ENCODE data around the gene ZNF277.

ZNF277 gene

GRCh38 chr7:112161253-112162141 is 45.0 kb upstream of the ZNF277 start:
- in situ Hi-C loops (cut with MboI; ENCODE audit: low sequenced_read_pairs, unreplicated experiment): no loop called here
- TF ChIP-seq, protein P1, sequence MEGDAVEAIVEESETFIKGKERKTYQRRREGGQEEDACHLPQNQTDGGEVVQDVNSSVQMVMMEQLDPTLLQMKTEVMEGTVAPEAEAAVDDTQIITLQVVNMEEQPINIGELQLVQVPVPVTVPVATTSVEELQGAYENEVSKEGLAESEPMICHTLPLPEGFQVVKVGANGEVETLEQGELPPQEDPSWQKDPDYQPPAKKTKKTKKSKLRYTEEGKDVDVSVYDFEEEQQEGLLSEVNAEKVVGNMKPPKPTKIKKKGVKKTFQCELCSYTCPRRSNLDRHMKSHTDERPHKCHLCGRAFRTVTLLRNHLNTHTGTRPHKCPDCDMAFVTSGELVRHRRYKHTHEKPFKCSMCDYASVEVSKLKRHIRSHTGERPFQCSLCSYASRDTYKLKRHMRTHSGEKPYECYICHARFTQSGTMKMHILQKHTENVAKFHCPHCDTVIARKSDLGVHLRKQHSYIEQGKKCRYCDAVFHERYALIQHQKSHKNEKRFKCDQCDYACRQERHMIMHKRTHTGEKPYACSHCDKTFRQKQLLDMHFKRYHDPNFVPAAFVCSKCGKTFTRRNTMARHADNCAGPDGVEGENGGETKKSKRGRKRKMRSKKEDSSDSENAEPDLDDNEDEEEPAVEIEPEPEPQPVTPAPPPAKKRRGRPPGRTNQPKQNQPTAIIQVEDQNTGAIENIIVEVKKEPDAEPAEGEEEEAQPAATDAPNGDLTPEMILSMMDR (IDR thresholded peaks at IDR 0.05; ENCODE audit: borderline replicate concordance, control extremely low read depth, extremely low read depth, insufficient read depth, missing control alignments): no peak
- no peak for DNase-seq (ENCODE audit: low spot score)

- DNase-seq (ENCODE audit: low spot score): no peak
- TF ChIP-seq, protein P1 (IDR thresholded peaks at IDR 0.05; ENCODE audit: borderline replicate concordance, control extremely low read depth, extremely low read depth, insufficient read depth, missing control alignments): no peak
- in situ Hi-C loops (cut with MboI; ENCODE audit: low sequenced_read_pairs, unreplicated experiment): no loop called here
These were observed 44.2 kb upstream of the ZNF277 start for GRCh38 chr7:112162142-112162766.

DNA sequence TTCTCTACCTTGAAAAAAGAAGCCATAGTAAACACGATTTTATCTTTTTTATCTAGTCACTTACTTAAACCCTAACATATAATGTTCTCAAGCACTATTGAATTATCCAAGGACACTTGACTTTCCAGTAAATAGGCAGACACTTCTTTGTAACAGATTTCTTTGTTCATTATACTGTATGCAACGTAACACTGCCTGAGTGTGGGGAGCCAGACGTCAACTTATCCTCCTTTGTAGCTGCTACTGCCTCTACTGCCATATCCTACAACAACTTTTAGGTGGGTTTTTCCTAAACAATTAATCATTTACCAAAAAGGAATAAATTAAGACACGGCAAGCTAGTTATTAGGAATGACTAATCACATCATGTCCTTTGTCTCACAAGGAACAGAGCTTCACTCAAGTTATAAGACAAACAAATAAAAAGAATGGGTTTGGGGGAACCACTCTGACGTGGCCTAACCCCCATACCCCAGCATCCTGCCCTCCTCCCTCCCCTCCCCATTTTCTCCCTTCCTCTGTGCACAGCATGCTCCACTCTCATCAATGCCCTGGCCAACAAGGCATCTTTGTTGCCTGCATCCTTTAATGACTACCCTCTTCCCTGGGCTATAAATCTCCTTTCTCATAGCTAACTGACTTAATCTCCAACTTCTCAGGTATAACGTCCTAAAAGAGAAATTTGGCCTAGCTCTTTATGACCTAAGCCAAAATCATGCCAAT is 43.5 kb upstream of the ZNF277 start:
- DNase-seq (ENCODE audit: low spot score): no peak

GRCh38 chr7:112167147-112167546 is 39.3 kb upstream of the ZNF277 start:
- TF ChIP-seq, protein P1 (IDR thresholded peaks at IDR 0.05; ENCODE audit: borderline replicate concordance, control extremely low read depth, extremely low read depth, insufficient read depth, missing control alignments): no peak
- in situ Hi-C loops (cut with MboI; ENCODE audit: low sequenced_read_pairs, unreplicated experiment): no loop called here
- no peak for DNase-seq (ENCODE audit: low spot score)

More for the DNA sequence above, 43.5 kb upstream of the ZNF277 start:
- in situ Hi-C loops (cut with MboI; ENCODE audit: low sequenced_read_pairs, unreplicated experiment): no loop called here
- TF ChIP-seq, protein P1 (IDR thresholded peaks at IDR 0.05; ENCODE audit: borderline replicate concordance, control extremely low read depth, extremely low read depth, insufficient read depth, missing control alignments): no peak

- in situ Hi-C loops (cut with MboI; ENCODE audit: low sequenced_read_pairs, unreplicated experiment): no loop called here
These were observed 37.6 kb upstream of the ZNF277 start for GRCh38 chr7:112168915-112169314.

DNA sequence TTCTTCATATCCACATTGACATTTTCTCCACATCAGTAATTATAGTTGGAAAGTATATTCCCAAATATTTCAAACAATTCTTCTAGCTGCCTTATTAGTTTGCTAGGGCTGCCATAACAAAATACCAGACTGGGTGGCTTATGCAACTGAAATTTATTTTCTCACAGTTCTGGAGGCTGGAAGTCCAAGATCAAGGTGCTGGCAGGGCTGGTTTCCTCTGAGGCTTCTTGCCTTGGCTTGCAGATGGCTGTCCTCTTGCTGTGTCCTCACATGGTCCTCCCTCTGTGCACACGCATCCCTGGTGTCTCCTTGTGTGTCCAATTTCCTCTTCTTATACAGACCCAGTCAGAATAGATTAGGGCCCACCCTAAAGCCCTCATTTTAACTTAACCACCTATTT is 34.8 kb upstream of the ZNF277 start:
- DNase-seq (ENCODE audit: low spot score): no peak
- in situ Hi-C loops (cut with MboI; ENCODE audit: low sequenced_read_pairs, unreplicated experiment): no loop called here
- TF ChIP-seq, protein P1 (IDR thresholded peaks at IDR 0.05; ENCODE audit: borderline replicate concordance, control extremely low read depth, extremely low read depth, insufficient read depth, missing control alignments): no peak

More at GRCh38 chr7:112168915-112169314, 37.6 kb upstream of the ZNF277 start:
- DNase-seq (ENCODE audit: low spot score): no peak
- TF ChIP-seq, protein P1 (IDR thresholded peaks at IDR 0.05; ENCODE audit: borderline replicate concordance, control extremely low read depth, extremely low read depth, insufficient read depth, missing control alignments): no peak
